Ascending aorta (tissue), 2 donors: ENCODE data around the gene C3orf49. TPM values are rescaled to one million over a fixed set of nuclear protein-coding genes. Genes with fewer than 3 reads are reported as not detected.

ENCODE experiments used
- DNase-seq, 2 donors: peaks; one replicate each; pipeline ENCODE4 v3.0.0-alpha.2; 2019; ENCODE audit warnings: low spot score in 2 of 2
- H3K27ac ChIP-seq, 2 donors: fragments of 200-600 bp; sonication (generic); one replicate each; pipeline ENCODE4 v1.5.1; 2016 to 2017; ENCODE audit warnings: mild to moderate bottlenecking in 1 of 2
- H3K27me3 ChIP-seq: fragments of 200-600 bp; sonication (generic); one replicate; pipeline ENCODE4 v1.5.1; 2017
- H3K36me3 ChIP-seq, 2 donors: fragments of 200-600 bp; sonication (generic); one replicate each; pipeline ENCODE4 v1.5.1; 2016
- H3K4me1 ChIP-seq, 2 donors: fragments of 200-600 bp; sonication (generic); one replicate each; pipeline ENCODE4 v1.5.1; 2016 to 2017; ENCODE audit warnings: mild to moderate bottlenecking in 1 of 2
- H3K4me3 ChIP-seq, 2 donors: fragments of 200-600 bp; sonication (generic); one replicate each; pipeline ENCODE4 v1.5.1; 2016 to 2017; ENCODE audit warnings: mild to moderate bottlenecking in 1 of 2
- H3K9me3 ChIP-seq, 2 donors: fragments of 200-600 bp; sonication (generic); one replicate each; pipeline ENCODE4 v1.5.1; 2016
- CTCF ChIP-seq, 3 experiments: fragments of 200-600 bp in 2 of 3; fragments of 450-650 bp in 1 of 3; sonication (generic) in 2 of 3; IDR thresholded peaks; one replicate each; pipeline ENCODE4 v1.5.1; 2016 to 2019; ENCODE audit warnings: antibody characterized with exemption in 3 of 3, mild to moderate bottlenecking in 1 of 3, moderate library complexity in 1 of 3
- intact Hi-C: fragments of 100-400 bp; cut with DNase I; formaldehyde crosslinking; loops from one replicate; pipeline ENCODE4 v1.15.1; 2023
- total RNA-seq: library from RNA; depleted of rRNA; stranded (reverse); fragments of >200 nt; gene quantifications from one replicate; pipeline ENCODE4 v1.1.0, GENCODE V29; 2016

Gene C3orf49
- total RNA-seq, 1 donor from 2014 or later, result not detected

GRCh38 chr3:63798949-63799348 lies 20.1 kb upstream of the C3orf49 start:
- no peak overlapping the region for H3K4me3 ChIP-seq
- DNase-seq, result no peak
- H3K9me3 ChIP-seq, result no peaks in the 10 kb centered on the region
- H3K27ac ChIP-seq, result no peak overlapping the region
- no peaks in the 10 kb centered on the region for H3K27me3 ChIP-seq
- no peaks in the 10 kb centered on the region for H3K4me1 ChIP-seq
- no peak for TF ChIP-seq CTCF (IDR thresholded peaks at IDR 0.05)
- intact Hi-C loops, result no loop called here
- no peaks in the 10 kb centered on the region for H3K36me3 ChIP-seq

DNA sequence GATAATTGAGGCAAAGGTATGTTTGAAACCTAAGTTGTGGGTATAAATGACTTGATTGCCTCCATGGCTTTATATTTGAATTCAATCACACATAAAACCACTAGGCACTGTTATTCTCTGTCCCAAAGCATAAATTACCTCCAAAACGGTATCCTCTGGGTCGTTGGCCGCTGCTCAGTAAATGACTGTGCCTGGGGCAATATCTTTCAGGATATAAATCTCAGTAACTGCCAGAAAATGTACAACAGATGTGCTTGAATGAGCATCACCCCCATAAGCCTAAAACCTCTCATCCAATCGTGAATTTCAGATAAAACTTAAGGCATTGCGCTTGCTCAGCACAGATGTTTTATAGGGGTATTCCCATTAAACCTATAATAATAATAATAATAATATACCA lies 19.0 kb upstream of the C3orf49 start:
- no peaks in the 10 kb centered on the region for H3K36me3 ChIP-seq
- no peak for TF ChIP-seq CTCF (IDR thresholded peaks at IDR 0.05)
- H3K27ac ChIP-seq, result no peak overlapping the region
- no peaks in the 10 kb centered on the region for H3K9me3 ChIP-seq
- no peaks in the 10 kb centered on the region for H3K4me1 ChIP-seq
- H3K27me3 ChIP-seq, result no peaks in the 10 kb centered on the region
- intact Hi-C loops, result no loop called here
- H3K4me3 ChIP-seq, result no peak overlapping the region
- no peak for DNase-seq

- no peak for TF ChIP-seq CTCF (IDR thresholded peaks at IDR 0.05)
- Histone ChIP-seq H3K4me3 (no peak overlapping the region), H3K27me3 (no peaks in the 10 kb centered on the region), H3K4me1 (no peaks in the 10 kb centered on the region), H3K9me3 (no peaks in the 10 kb centered on the region), H3K36me3 (no peaks in the 10 kb centered on the region), H3K27ac (no peak overlapping the region)
- intact Hi-C loops, result no loop called here
- DNase-seq, result no peak
These were observed 15.2 kb upstream of the C3orf49 start for GRCh38 chr3:63803911-63804310.

- Histone ChIP-seq H3K9me3 (no peaks in the 10 kb centered on the region), H3K4me3 (no peak overlapping the region), H3K27me3 (no peaks in the 10 kb centered on the region), H3K36me3 (no peaks in the 10 kb centered on the region), H3K4me1 (no peaks in the 10 kb centered on the region), H3K27ac (no peak overlapping the region)
- intact Hi-C loops, result no loop called here
- no peak for DNase-seq
- TF ChIP-seq CTCF (IDR thresholded peaks at IDR 0.05), result no peak
These were observed 11.0 kb upstream of the C3orf49 start for GRCh38 chr3:63807961-63808565.

GRCh38 chr3:63808633-63809032 lies 10.5 kb upstream of the C3orf49 start:
- no peaks in the 10 kb centered on the region for H3K4me1 ChIP-seq
- no peaks in the 10 kb centered on the region for H3K9me3 ChIP-seq
- TF ChIP-seq CTCF (IDR thresholded peaks at IDR 0.05), result no peak
- no peak overlapping the region for H3K27ac ChIP-seq
- no peaks in the 10 kb centered on the region for H3K36me3 ChIP-seq
- intact Hi-C loops, result no loop called here
- no peak for DNase-seq
- no peak overlapping the region for H3K4me3 ChIP-seq
- no peaks in the 10 kb centered on the region for H3K27me3 ChIP-seq

DNA sequence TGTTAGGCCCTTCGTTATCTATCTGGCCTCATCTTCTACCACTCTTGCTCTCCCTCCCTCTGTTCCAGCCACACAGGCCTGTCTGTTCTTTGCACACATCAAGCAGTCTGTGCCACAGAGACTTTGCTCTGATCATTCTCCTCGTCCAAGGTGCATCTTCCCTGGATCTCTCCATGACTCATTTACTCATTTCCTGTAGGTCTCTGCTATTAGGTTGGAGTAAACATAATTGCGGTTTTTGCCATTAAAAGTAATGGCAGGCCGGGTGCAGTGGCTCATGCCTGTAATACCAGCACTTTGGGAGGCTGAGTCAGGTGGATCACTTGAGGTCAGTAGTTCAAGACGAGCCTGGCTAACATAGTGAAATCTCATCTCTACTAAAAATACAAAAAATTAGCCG lies 9.5 kb upstream of the C3orf49 start:
- H3K4me1 ChIP-seq, result no peaks in the 10 kb centered on the region
- H3K27me3 ChIP-seq, result no peaks in the 10 kb centered on the region
- H3K9me3 ChIP-seq, result no peaks in the 10 kb centered on the region
- DNase-seq, result no peak
- intact Hi-C loops, result loop anchor here (10.0 kb wide), 1 partner anchor 1185 kb away; no protein-coding TSS in a partner anchor
- no peak for TF ChIP-seq CTCF (IDR thresholded peaks at IDR 0.05)
- H3K4me3 ChIP-seq, result no peak overlapping the region
- no peak overlapping the region for H3K27ac ChIP-seq
- no peaks in the 10 kb centered on the region for H3K36me3 ChIP-seq
